ENCODE data around the gene LMF1.
"Not testable (repeated sequence)": the region's sequence is repeated elsewhere in the genome, so short reads cannot be mapped to it uniquely, and the experiment has no call there.

Gene LMF1

DNA sequence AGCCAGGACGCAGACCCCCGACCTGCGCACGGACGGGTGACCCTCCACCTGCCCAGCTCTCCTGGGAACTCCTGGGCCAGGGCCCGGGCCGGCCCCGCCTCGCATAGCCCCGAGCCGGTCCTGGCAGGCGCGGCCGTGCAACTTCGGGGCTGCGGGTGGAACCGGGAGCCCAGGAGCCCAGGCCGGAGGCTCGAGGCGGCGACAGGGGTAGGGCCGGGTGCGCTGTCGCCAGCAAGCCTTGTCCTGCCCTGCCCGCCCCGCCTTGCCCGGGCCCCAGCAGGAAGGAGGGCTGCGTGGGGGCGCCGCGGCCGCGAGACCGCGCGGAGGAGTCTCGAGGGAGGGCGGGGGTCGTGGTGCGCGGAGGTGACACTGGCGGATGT, 408 bp downstream of the LMF1 start:
- DNase-seq (ENCODE audit: low read depth in 2 of 2) = no peak

DNA sequence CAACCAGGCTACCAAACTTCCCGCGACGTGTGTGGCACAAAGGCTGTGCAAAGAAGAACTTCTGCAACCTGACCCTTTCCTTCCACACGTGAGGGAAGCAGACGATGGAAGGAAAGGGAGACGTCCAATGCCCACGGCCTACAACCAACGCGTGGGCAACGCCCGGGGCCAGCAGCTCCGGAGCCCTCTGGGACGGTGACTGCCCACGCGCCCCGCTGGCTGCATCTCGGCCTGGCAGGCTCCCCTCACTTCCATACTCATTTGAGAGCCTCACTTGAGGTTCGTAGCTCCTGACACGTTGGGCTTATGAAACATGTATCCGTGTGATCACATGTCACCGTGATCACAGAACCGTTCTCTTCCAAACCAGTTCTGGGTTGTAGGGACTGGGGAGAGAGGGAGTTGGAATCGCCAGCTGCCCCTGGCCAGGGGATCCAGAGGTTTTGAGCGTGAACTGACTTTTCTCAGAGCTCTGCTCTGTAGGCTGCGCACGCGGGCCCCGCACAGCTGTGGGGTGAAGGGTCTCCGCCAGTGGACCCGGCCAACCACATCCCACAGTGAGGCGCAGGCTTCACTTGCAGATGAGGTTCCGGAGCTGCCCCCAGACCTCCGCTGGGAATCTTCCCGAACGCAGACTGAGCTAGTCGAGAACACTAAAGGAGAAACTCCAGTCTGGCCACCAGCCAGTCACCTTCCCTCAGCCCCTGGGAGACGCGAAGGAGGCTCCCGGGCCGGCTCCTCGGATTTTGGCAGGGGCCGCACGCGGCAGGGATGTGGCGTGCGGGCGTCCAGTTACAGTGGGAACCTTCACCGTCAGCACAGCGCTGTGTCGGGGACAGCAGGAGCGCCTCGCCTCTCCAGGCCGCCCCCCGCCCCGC, 1.0 kb downstream of the LMF1 start:
- DNase-seq (ENCODE audit: low read depth in 2 of 2) = no peak

- no peak for DNase-seq (ENCODE audit: low read depth in 2 of 2)
These were observed 2.2 kb downstream of the LMF1 start for GRCh38 chr16:968620-969019.

DNA sequence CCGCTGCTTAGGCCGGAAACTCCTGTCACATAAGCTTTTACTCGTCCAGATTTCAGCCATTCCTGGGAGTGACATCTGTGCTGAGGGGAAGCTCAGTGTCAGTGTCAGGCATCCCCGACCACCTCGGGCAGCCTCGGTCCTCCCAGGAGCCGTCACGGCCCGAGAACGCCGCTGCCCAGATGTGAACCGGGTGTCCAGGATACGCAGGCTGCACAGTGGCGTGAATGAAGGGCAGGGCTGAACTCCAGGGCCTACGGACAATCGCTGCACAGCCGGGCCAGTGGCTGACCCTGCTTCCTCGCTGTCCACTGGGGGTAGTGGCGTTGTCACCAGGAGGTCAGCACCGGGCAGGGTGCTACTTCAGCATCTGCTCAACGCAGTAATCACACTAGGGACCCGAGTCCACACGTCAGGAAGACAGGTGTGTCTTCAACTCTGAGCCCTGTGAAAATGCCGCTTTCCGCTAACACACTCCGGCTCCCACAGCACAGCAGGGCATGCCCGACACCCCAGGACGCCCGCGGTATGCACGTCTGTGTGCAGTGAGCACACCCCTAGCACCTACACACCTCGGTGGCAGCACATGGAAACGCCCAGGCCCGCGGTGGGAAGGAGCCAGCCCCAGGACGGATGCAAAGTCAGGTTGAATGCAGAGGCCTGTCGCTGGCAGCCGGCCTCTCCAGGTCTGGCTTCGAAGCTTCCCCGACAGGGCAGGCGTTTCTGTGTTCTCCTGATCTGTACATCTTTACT, 3.1 kb downstream of the LMF1 start:
- no peak for DNase-seq (ENCODE audit: low read depth in 2 of 2)

DNA sequence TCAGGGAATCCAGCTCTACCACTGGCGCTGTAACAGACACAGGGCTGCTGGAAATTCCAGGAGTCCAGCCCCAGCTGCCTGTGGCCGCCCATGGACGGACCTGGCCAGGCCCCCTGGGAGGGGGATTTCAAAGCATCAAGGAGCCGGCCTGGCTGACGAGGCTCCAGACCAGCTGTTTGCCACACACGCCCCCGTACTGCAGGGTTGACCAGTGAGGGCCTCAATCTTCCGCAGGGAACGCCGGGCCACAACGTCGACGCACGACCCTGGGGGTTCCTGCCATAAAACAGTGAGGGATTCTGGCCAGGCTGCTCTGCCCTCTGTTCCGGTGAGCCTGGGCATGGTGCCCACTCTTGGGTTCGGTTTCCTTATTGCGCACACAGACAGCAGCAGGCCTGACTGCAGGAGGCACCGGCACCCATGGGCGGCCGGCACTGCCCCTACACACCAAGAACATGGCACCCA, 3.7 kb downstream of the LMF1 start:
- DNase-seq (ENCODE audit: low read depth in 2 of 2) = no peak

DNA sequence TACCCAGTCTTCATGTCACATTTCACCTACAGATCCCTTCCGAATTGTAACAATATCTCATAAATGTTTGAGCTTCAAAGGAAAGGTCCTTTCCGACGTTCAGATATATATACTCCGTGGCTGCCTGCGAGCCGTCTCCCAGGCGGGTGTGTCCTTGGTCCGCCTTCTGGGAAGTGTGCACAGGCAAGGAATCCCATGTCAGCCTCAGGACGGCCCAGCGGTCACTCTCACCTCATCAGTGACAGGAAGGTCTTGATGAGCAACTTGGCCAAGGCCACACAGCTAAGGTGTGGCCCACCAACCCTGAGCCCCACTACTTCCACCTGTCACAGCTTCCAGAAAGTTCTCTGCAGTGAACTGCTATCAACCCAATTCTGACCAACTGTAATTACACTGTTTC, 4.3 kb downstream of the LMF1 start:
- no peak for DNase-seq (ENCODE audit: low read depth in 2 of 2)

DNA sequence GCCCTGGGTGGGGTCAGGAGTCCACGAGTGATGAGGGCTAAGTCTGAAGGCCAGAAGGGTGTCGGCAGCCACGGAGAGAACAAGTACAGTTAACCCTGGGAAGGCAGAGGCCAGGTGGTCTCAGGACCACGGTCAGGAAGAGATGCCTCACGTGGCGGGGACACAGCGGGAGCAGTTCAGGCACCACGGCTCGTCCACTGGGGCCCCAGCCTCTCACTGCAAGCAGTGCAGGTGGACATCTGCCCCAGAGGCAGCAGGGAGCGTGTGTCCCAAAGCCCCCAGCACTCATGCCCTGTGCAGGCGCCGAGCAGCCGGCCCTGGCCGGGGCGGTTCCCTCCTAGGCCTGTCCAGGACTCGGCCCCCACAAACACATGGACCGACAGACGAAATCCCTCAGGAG, 4.7 kb downstream of the LMF1 start:
- no peak for DNase-seq (ENCODE audit: low read depth in 2 of 2)

DNA sequence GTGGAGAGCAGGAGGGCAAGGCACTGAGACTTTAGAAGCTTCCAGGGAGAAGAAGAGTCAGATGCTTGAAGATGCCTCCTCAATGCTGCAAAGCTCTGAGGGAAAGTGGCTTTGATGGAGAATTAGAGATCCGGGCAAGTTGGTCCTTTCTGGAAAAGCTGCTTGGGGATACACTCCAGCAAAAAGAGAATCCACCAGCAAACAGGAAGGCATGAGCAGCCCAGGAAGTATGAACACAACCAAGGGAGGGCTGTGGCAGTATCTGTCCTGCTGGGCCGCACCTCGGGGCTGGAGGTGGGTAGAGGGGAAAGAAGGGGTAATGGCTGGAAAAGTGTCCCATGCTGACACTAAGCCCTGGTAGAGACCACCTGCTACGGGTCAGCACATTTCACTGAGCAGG, 5.3 kb downstream of the LMF1 start:
- DNase-seq (ENCODE audit: low read depth in 2 of 2) = no peak

DNA sequence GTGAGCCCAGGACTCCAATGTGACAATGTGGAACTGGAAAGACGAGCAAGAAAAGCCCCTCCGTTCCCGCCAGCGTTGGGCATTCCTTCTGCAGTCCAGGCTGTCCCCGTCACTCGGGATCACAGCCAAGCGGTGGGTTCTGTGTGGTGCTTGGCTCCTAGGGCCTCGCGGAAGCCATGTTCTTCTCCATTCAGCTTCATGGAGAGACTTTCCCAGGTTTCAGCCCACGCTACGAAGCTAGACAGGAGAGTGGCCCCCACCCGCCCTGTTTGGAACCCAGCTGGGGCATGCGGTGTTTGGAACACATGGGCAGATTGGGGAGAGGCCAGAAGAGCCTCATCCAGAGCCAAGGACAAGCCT, 5.8 kb downstream of the LMF1 start:
- no peak for DNase-seq (ENCODE audit: low read depth in 2 of 2)

GRCh38 chr16:964356-965035, 6.3 kb downstream of the LMF1 start:
- DNase-seq (ENCODE audit: low read depth in 2 of 2) = peak in 1 of 2 donors; percentile 40

DNA sequence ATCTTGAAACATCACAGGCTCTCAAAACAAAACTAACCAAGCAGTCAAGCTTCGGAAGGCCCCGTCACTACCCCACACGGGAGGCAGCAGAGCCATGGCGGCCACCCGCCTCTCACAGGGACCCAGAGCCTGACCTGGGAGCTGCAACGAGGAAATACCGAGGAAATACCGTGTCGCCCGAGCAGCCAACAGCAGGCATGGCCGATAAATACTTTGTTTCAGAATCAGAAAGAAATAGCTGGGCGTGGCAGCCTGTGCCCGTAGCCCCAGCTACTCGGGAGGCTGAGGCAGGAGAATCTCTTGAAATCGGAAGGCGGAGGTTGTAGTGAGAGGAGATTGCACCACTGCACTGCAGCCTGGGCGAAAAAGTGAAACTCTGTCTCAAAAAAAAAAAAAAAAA, 6.9 kb downstream of the LMF1 start:
- no peak for DNase-seq (ENCODE audit: low read depth in 2 of 2)

DNA sequence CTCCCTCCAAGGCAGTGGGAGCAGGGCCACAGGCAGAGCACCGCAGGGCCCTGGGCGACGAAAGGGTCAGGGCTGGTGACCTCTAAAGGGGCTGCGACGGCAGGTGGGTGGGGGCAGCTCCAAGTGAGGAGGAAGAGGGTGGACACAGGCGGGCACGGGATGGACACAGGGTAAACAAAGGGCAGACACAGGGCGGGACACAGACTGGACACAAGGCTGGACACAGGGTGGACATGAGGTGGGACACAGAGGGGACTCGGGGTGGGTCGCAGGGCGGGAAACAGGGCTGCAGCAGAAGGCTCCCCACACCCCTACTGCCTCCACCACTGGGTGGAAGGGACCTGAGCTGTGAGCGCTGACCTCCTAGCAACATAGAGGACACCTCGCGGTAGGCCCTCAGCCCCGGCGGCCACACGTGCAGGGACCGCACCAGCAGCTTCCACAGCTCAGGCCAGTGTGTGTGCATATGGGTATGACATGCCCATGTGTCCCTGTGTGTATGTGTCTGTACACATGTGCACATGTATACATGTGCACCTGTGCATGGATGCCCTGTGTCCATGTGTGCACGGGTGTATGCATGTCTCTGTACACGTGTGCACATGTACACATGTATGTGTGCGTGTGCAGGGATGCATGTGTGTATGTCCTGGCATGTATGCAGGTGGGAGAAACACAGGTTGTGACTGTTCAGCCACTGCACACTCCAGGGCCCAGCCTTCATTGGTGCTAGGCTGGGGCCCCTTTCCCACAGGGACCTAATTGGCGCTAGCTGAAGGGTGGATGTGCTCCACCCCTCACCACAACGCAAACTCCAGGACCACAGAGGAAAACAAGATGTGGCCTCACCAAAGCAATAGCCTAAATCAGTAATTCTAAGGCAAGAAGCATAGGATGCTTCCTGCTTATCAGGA, 7.6 kb downstream of the LMF1 start:
- no peak for DNase-seq (ENCODE audit: low read depth in 2 of 2)

GRCh38 chr16:962366-962765, 8.4 kb downstream of the LMF1 start:
- no peak for DNase-seq (ENCODE audit: low read depth in 2 of 2)

DNA sequence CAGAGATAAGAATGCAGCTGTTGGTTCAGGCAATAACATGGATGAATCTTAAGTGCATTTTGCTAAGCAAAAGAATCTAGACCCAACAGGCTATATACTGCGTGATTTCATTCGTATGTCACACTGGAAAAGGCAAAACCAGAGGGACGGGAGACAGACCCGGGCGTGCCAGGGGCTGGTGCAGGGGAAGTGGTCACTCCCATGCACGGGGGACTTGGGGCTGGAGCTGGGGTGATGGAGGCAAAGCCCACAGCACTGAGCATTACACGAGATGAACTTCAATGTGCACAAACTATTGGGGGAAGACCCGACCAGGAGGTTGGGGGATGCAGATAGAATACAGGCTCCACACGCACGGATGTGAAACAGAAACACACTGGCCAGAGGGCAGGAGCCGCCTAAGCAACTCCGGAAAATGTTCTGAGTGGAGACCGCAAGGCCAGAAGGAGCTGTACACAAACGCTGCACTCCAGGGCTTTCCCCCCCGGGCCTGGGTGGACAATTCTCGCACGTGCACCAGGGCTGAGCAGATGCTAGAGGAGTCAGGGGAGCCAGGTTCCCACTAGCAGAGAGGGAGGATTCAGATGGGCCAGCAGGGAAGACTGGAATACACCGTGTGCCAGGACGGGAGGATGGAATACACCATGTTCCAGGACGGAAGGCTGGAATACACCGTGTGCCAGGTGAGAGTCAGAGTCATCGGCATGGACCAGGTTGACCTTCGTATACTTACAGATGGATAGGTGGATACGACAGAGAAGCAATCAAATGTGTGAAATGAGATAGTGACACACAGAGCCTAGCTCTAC, 11.3 kb downstream of the LMF1 start:
- no peak for DNase-seq (ENCODE audit: low read depth in 2 of 2)

GRCh38 chr16:955766-956165, 15.0 kb downstream of the LMF1 start:
- not testable (repeated sequence) for DNase-seq (ENCODE audit: low read depth in 2 of 2)

DNA sequence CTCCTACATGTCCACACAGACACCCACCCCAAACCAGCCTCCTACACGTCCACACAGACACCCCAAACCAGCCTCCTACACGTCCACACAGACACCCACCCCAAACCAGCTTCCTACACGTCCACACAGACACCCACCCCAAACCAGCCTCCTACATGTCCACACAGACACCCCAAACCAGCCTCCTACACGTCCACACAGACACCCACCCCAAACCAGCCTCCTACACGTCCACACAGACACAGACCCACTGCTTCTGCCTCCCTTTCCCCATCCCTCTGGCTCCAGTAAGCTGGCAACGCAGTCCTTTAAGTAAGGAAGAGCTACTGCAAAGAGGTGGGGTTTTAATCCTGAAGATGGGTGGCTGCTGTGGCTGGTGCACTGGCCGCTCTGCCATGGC, 17.0 kb downstream of the LMF1 start:
- not testable (repeated sequence) for DNase-seq (ENCODE audit: low read depth in 2 of 2)

- no peak for DNase-seq (ENCODE audit: low read depth in 2 of 2)
These were observed 18.5 kb downstream of the LMF1 start for GRCh38 chr16:952321-952720.

DNA sequence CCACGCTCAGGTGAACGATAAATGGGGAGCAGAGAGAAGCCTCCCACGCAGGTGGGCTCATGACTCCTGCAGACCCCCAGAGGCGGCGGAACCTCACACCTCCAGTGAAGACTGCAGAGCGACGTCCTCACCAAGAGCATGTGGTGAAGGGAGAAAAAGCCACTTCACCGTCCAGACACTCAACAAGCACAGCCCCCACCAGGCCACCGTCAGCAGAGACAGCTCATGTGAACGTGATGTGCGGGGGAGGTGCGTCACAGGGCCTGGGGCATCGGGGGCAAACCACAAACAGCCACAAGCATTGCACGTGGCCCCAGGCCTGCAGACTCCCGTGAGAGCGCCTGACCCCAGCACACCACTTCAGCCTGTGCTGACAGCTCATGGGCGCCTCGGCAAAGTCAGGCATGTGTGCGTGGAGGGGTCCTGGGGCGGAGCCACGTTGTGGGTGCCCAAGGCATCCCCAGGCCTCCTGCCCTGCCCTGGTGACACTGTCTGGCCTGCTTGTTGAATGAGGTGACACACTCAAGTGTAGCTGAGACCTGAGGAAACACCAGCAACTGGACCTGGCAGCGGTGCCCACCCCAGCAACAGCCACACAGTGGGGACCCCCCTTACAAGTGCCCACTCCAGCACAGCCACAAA, 19.0 kb downstream of the LMF1 start:
- DNase-seq (ENCODE audit: low read depth in 2 of 2) = no peak

GRCh38 chr16:950733-951573, 19.8 kb downstream of the LMF1 start:
- DNase-seq (ENCODE audit: low read depth in 2 of 2) = not testable (repeated sequence)

All from stimulated activated CD8-positive, alpha-beta memory T cell treated with anti-CD3 and anti-CD28 coated beads, Interleukin-7, amount 100 ng/mL, for 4 hours (primary cell).